Measurements from ENCODE around the gene BRD4. TPM values are rescaled to one million over a fixed set of nuclear protein-coding genes. Genes with fewer than 3 reads are reported as not detected.

Gene BRD4
- total RNA-seq, 2 experiments from 2014 or later = 106 to 126 TPM

GRCh38 chr19:15198951-15199660 lies 133.2 kb downstream of the BRD4 start:
- Mint-ChIP-seq H3K27ac (no peak overlapping the region), H3K36me3 (ENCODE audit: low read depth) (no peaks in the 10 kb centered on the region), H3K4me3 (no peak overlapping the region), H3K27me3 (peaks cover 52% of the 10 kb centered on the region), H3K4me1 (peaks cover 15% of the 10 kb centered on the region), H3K9me3 (ENCODE audit: low read depth) (no peaks in the 10 kb centered on the region)
- ChIA-PET CTCF (interaction anchor here (0.6 kb wide), 1 partner anchor 23 kb away, joined by 3 read pairs; no protein-coding TSS in a partner anchor), POLR2A (interaction anchor here (0.6 kb wide), 1 partner anchor 1169 kb away, joined by 4 read pairs; no protein-coding TSS in a partner anchor)
- ATAC-seq (no peak), DNase-seq (no peak)
- intact Hi-C loops (cut with DNase I, micrococcal nuclease) = no loop called here

GRCh38 chr19:15197942-15198341 lies 134.4 kb downstream of the BRD4 start:
- ATAC-seq (no peak), DNase-seq (no peak)
- H3K4me3 Mint-ChIP-seq = no peak overlapping the region
- no peaks in the 10 kb centered on the region for H3K36me3 Mint-ChIP-seq (ENCODE audit: low read depth)
- no peaks in the 10 kb centered on the region for H3K9me3 Mint-ChIP-seq (ENCODE audit: low read depth)
- no peak overlapping the region for H3K27ac Mint-ChIP-seq
- ChIA-PET CTCF (interaction anchor here (0.6 kb wide), 1 partner anchor 100 kb away, joined by 3 read pairs; no protein-coding TSS in a partner anchor), POLR2A (no interaction called here)
- peaks cover 55% of the 10 kb centered on the region for H3K27me3 Mint-ChIP-seq
- H3K4me1 Mint-ChIP-seq = peaks cover 15% of the 10 kb centered on the region
- intact Hi-C loops (cut with DNase I, micrococcal nuclease) = no loop called here

GRCh38 chr19:15197275-15197941 lies 134.9 kb downstream of the BRD4 start:
- POLR2A ChIA-PET = no interaction called here
- Mint-ChIP-seq H3K27ac (no peak overlapping the region), H3K9me3 (ENCODE audit: low read depth) (no peaks in the 10 kb centered on the region), H3K4me3 (no peak overlapping the region), H3K36me3 (ENCODE audit: low read depth) (no peaks in the 10 kb centered on the region), H3K27me3 (peaks cover 52% of the 10 kb centered on the region), H3K4me1 (peaks cover 15% of the 10 kb centered on the region)
- ATAC-seq (no peak), DNase-seq (no peak)
- CTCF ChIA-PET = interaction anchor here (0.6 kb wide), 1 partner anchor 101 kb away, joined by 3 read pairs; no protein-coding TSS in a partner anchor
- intact Hi-C loops (cut with DNase I, micrococcal nuclease) = no loop called here

GRCh38 chr19:15196360-15197005 lies 135.9 kb downstream of the BRD4 start:
- Mint-ChIP-seq H3K4me1 (peaks cover 15% of the 10 kb centered on the region), H3K27me3 (peaks cover 51% of the 10 kb centered on the region), H3K4me3 (no peak overlapping the region), H3K36me3 (ENCODE audit: low read depth) (no peaks in the 10 kb centered on the region), H3K9me3 (ENCODE audit: low read depth) (no peaks in the 10 kb centered on the region), H3K27ac (no peak overlapping the region)
- intact Hi-C loops (cut with DNase I, micrococcal nuclease) = no loop called here
- POLR2A ChIA-PET = no interaction called here
- DNase-seq (no peak), ATAC-seq (no peak)
- CTCF ChIA-PET = no interaction called here

- ATAC-seq (peak; percentile 57), DNase-seq (peak; percentile 61)
- no peaks in the 10 kb centered on the region for H3K36me3 Mint-ChIP-seq (ENCODE audit: low read depth)
- peaks cover 12% of the 10 kb centered on the region for H3K4me1 Mint-ChIP-seq
- H3K27ac Mint-ChIP-seq = no peak overlapping the region
- POLR2A ChIA-PET = no interaction called here
- H3K4me3 Mint-ChIP-seq = no peak overlapping the region
- H3K9me3 Mint-ChIP-seq (ENCODE audit: low read depth) = no peaks in the 10 kb centered on the region
- CTCF ChIA-PET = no interaction called here
- intact Hi-C loops (cut with DNase I, micrococcal nuclease) = no loop called here
- H3K27me3 Mint-ChIP-seq = peaks cover 46% of the 10 kb centered on the region
Measured at GRCh38 chr19:15195371-15196334, 136.7 kb downstream of the BRD4 start.

- intact Hi-C loops (cut with DNase I, micrococcal nuclease) = no loop called here
- Mint-ChIP-seq H3K4me3 (no peak overlapping the region), H3K4me1 (peaks cover 12% of the 10 kb centered on the region), H3K36me3 (ENCODE audit: low read depth) (no peaks in the 10 kb centered on the region), H3K27me3 (peaks cover 46% of the 10 kb centered on the region), H3K9me3 (ENCODE audit: low read depth) (no peaks in the 10 kb centered on the region), H3K27ac (no peak overlapping the region)
- POLR2A ChIA-PET = no interaction called here
- CTCF ChIA-PET = no interaction called here
- ATAC-seq (no peak), DNase-seq (no peak)
Measured at GRCh38 chr19:15194938-15195337, 137.4 kb downstream of the BRD4 start.

- POLR2A ChIA-PET = no interaction called here
- no peaks in the 10 kb centered on the region for H3K36me3 Mint-ChIP-seq (ENCODE audit: low read depth)
- H3K27ac Mint-ChIP-seq = no peak overlapping the region
- H3K4me3 Mint-ChIP-seq = no peak overlapping the region
- no peaks in the 10 kb centered on the region for H3K9me3 Mint-ChIP-seq (ENCODE audit: low read depth)
- CTCF ChIA-PET = no interaction called here
- intact Hi-C loops (cut with DNase I, micrococcal nuclease) = no loop called here
- ATAC-seq (no peak), DNase-seq (no peak)
- H3K27me3 Mint-ChIP-seq = peaks cover 28% of the 10 kb centered on the region
- H3K4me1 Mint-ChIP-seq = peaks cover 7% of the 10 kb centered on the region
Measured at GRCh38 chr19:15191982-15192381, 140.4 kb downstream of the BRD4 start.

- no peak overlapping the region for H3K4me3 Mint-ChIP-seq
- CTCF ChIA-PET = interaction anchor here (0.5 to 1.1 kb wide), 2 partner anchors 14 to 19 kb away, joined by 3 read pairs; no protein-coding TSS in a partner anchor
- ATAC-seq = no peak
Measured at GRCh38 chr19:15191514-15191913, 140.8 kb downstream of the BRD4 start.

GRCh38 chr19:15188851-15189250 lies 143.5 kb downstream of the BRD4 start:
- no peak for ATAC-seq
- ChIA-PET POLR2A (interaction anchor here (0.6 kb wide), 1 partner anchor 127 kb away, joined by 3 read pairs; no protein-coding TSS in a partner anchor), CTCF (no interaction called here)
- H3K9me3 Mint-ChIP-seq (ENCODE audit: low read depth) = no peaks in the 10 kb centered on the region
- intact Hi-C loops (cut with DNase I, micrococcal nuclease) = no loop called here
- H3K4me3 Mint-ChIP-seq = no peak overlapping the region
- no peak overlapping the region for H3K27ac Mint-ChIP-seq
- peaks cover 8% of the 10 kb centered on the region for H3K27me3 Mint-ChIP-seq
- no peaks in the 10 kb centered on the region for H3K4me1 Mint-ChIP-seq
- H3K36me3 Mint-ChIP-seq (ENCODE audit: low read depth) = no peaks in the 10 kb centered on the region
- DNase-seq = no peak

More at GRCh38 chr19:15191514-15191913, 140.8 kb downstream of the BRD4 start:
- no peak for DNase-seq
- Mint-ChIP-seq H3K4me1 (peaks cover 7% of the 10 kb centered on the region), H3K27ac (no peak overlapping the region), H3K27me3 (peaks cover 25% of the 10 kb centered on the region), H3K9me3 (ENCODE audit: low read depth) (no peaks in the 10 kb centered on the region), H3K36me3 (ENCODE audit: low read depth) (no peaks in the 10 kb centered on the region)
- intact Hi-C loops (cut with DNase I, micrococcal nuclease) = no loop called here
- POLR2A ChIA-PET = no interaction called here

- ATAC-seq (peak; percentile 63), DNase-seq (peak; percentile 32)
- no peak overlapping the region for H3K27ac Mint-ChIP-seq
- H3K9me3 Mint-ChIP-seq (ENCODE audit: low read depth) = no peaks in the 10 kb centered on the region
- ChIA-PET CTCF (no interaction called here), POLR2A (interaction anchor here (0.6 kb wide), 1 partner anchor 370 kb away, joined by 4 read pairs; no protein-coding TSS in a partner anchor)
- peaks cover 5% of the 10 kb centered on the region for H3K27me3 Mint-ChIP-seq
- intact Hi-C loops (cut with DNase I, micrococcal nuclease) = no loop called here
- no peak overlapping the region for H3K4me3 Mint-ChIP-seq
- H3K36me3 Mint-ChIP-seq (ENCODE audit: low read depth) = no peaks in the 10 kb centered on the region
- no peaks in the 10 kb centered on the region for H3K4me1 Mint-ChIP-seq
Measured at GRCh38 chr19:15187026-15188007, 145.0 kb downstream of the BRD4 start.

All from activated CD4-positive, alpha-beta T cell treated with anti-CD3 and anti-CD28 coated beads for 36 hours (primary cell).